ENCODE results near the gene FOXP1. TPM values are rescaled to one million over a fixed set of nuclear protein-coding genes. Genes with fewer than 3 reads are reported as not detected.

FOXP1 gene
- total RNA-seq, 2 experiments from 2014 or later = 144 to 152 TPM

DNA sequence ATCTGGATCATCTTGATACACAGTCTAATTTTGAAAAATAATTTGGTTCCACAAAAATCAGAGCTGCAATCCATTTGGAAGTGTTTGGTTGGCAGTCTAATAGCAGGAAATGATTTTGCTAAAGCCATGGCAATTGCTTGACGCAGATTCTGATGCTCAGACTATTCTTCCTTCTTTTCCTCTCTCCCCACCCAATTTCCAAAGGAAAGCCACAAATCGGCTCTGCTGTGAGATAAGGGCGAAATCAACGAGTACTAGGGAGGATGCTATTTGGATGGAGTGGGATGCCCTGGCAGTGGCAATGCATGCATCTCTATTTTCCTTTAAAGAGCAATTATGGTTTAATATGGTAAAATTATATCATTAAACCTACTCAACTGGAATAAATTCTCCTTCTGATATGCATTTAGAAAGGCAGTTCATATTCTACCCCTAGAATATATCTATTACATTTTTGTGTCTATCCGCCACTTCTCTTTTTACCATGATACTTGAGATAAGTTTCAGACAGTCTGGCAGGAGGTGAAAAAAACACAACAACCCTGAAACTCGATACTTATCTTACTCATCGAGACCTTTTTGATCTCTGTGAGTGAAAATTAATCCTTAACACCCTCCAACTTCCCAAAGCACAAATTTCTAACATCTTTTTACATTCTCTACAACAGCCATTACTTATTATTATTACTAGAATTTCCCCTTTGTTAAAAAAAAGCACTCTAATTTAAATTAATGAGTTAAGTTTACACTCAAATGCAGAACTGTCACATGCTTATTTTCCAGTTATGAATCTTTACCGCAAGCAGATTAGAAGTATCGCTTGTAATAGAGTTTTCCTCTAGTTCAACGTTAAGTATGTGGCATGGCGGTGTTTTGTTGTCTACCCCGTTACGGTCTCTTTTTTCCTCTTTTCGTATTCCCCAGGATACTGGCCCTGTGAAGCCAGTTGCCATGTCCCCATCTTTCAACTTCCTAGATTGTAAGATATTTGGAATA lies 433.3 kb downstream of the FOXP1 start:
- POLR2A ChIA-PET = no interaction called here

DNA sequence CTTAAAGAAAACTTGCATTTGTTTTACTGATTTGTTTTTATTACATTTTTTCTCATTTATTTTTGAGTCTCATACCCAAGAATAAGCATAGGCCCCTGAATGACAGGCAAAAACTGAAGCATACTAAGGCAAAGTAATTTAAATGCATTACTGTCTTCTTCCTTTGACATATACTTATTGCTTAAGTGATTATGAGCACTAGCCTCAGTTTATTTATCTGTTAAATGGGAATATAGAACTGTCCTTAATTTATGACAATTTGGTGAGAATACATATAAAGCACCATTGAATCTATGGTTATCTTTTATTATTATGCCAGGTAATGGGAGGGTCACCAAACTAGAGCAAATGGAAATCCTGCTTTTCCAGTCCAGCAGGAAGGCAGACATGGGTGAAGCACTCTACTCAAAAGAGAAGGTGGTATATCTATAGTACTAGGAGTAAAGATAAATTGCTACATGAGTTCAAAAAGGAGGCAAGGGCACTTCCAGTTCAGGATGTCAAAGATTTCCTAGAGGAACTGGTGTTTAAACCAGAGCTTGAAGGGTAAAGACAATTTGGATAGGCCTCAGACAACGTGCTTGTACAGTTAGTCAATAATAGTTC lies 435.0 kb downstream of the FOXP1 start:
- ChIA-PET CTCF (no interaction called here), POLR2A (no interaction called here)

More for the DNA sequence above, 433.3 kb downstream of the FOXP1 start:
- CTCF ChIA-PET = no interaction called here

GRCh38 chr3:71146673-71147072 lies 436.9 kb downstream of the FOXP1 start:
- CTCF ChIA-PET = no interaction called here

DNA sequence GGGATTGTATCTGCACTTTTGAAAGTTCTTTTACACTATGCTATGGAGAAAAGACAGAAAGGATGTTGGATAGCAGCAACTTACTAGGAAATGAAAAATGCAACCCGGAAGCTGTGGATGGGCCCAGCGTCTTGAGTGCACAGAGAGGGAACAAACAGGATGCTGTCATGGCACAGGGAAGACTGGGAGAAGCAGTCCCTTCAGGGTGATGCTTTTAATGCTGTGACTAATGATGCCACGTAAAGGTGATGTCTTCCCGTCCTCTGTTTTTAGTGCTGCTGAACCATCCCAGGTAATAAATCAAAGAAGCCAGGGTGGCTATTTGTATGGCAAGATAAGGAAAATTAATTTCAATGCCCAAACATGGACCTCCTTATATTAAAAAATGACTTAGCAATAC lies 437.6 kb downstream of the FOXP1 start:
- ChIA-PET CTCF (no interaction called here), POLR2A (no interaction called here)

More at GRCh38 chr3:71146673-71147072, 436.9 kb downstream of the FOXP1 start:
- POLR2A ChIA-PET = no interaction called here

- ChIA-PET CTCF (no interaction called here), POLR2A (no interaction called here)
Measured at GRCh38 chr3:71144525-71145253, 438.8 kb downstream of the FOXP1 start.

GRCh38 chr3:71143493-71143892 lies 440.0 kb downstream of the FOXP1 start:
- ChIA-PET CTCF (no interaction called here), POLR2A (no interaction called here)

DNA sequence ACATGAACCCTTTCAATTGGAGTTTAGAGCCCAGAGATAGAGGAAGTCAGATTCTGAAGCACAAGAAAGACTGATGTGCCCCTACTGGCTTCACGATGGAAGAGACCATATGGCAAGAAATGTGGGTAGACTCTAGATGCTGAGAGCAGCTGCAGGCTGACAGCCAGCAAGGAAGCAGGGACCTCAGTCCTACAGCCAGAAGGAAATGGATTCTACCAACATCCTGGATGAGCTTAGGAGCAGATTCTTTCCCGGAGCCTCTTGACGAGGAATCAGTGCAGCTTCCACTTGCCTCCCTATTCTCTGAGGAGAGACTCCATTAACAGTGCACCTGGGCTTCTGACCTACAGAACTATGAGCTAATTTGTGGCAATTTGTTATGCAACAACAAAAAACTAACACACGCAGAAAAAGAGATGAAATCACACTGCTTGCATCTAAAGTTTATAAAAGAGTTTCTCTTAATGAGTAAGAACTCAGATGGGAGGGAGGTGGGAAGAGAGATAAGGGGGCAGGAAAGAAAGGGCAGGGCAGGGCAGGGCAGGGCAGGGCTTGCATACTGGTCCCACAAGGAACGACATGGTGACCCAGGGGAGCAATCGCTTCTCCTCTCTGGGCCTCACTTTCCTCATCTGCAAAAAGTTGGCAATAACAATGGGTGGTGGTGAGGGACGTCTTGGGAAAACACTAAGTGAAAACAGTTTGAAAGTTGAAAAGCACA lies 440.9 kb downstream of the FOXP1 start:
- ChIA-PET CTCF (no interaction called here), POLR2A (no interaction called here)

DNA sequence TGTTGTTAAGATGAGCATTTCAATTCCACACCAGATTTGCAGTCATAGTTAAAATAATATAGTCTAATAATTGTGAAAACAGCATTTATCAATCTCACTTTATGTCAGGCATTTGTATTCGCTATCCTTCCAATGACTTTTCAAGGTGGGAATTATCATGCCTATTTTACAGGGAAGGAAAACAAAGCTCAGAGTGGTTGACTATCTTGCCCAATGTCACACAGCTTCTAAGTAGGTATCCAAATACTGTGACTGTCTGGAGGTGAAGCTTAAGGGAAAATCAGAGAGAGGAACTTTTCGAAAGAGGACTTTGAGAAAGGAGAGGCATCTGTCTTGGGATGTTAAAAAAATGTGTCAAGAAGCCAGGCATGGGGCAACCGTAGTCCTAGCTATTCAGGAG lies 443.1 kb downstream of the FOXP1 start:
- CTCF ChIA-PET = no interaction called here
- POLR2A ChIA-PET = no interaction called here

DNA sequence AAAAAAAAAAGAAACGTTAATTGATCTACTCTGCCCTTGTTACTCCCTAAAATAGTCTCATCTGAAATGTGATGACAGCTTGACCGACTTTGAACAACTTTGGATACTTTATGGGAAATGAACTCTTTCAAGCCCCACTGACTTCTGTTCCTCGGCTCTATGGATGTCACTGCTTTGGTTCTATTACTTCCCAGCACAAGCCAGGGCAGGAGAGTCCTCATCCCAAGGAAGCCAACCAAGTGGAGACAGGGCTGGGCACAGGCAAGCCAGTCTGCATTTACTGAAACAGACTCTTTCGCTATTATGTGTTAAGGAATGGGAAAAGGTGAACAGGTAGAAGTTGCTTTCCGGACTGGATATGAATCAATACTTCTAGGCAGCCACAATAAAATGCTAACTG lies 444.0 kb downstream of the FOXP1 start:
- ChIA-PET POLR2A (no interaction called here), CTCF (no interaction called here)

GRCh38 chr3:71138410-71138809 lies 445.1 kb downstream of the FOXP1 start:
- POLR2A ChIA-PET = no interaction called here
- CTCF ChIA-PET = no interaction called here

DNA sequence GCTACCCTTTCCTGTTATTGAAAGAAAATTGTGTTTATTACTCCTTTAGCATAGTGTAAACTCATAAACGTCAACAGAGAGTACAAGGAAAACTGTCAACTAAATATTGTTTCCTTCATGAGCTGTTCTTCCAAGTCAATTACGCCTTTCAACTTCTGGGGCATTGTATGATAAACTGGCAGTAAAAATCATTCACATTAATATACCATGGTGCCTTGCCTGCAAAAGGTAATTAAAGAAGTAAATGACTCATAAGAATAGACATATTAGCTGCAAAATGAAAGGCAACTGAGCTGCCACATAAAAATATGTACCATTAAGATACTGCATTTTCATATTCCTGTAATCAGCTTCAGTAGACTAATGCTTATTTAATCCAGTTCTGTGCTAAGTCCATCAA lies 447.3 kb downstream of the FOXP1 start:
- POLR2A ChIA-PET = no interaction called here
- CTCF ChIA-PET = interaction anchor here (0.6 to 1.0 kb wide), 2 partner anchors 30 to 209 kb away, joined by 3 to 4 read pairs; no protein-coding TSS in a partner anchor

DNA sequence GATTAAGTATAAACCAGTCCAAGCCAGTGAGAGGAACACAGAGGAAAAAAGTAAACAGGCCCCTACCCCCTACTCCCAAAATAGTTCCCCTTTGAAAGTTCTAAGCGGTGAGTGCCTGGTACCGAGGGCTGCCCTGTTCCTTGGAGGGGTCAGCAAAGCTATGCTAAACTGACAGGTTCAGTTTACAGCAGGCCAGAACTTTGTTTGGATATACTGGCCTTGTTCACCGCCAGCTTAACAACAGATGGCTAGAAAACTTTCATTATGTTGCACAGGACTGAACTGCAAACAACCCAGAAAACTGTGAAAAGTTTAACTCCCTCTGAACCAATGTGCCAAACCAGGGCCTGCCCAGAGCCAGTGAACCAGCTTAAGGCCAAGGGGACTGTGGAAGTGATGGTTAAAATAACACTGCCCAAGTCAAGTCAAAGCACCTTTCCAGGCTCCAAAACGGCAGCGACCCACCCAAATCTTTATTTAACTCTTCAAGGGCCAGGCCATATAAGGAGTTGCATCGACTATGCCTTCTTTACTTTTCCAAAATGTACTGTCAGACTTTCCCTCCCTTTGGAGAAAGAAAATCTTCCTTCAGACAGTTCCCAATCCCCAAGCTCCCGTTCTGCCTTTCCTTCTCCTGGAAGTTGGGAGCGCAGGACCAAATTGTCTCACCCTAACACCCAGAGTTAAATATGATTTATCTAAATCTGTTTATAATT lies 448.0 kb downstream of the FOXP1 start:
- ChIA-PET POLR2A (no interaction called here), CTCF (interaction anchor here (1.0 kb wide), 1 partner anchor 29 kb away, joined by 4 read pairs; no protein-coding TSS in a partner anchor)

- POLR2A ChIA-PET = no interaction called here
- CTCF ChIA-PET = no interaction called here
Measured at GRCh38 chr3:71134521-71134920, 449.0 kb downstream of the FOXP1 start.

DNA sequence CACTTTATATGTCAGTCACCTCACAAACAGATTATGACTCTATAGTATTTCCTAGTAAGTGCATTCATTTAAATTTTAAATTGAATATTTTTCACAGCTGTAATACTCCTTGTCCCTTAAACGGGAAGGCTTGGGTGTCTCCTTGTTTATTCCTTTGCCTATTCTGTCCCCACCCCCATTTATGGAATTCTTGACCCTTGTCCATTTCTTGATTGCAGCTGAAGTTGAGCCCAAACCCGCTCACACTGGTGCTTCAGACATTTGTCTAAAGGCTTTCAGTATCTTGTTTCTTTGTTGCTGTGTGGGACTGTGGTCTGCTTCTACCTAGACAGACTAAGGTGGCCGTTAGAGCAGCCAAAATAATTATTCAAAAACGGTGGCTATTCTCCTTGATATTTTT lies 449.7 kb downstream of the FOXP1 start:
- ChIA-PET CTCF (interaction anchor here (0.8 kb wide), 1 partner anchor 87 kb away, joined by 3 read pairs; no protein-coding TSS in a partner anchor), POLR2A (no interaction called here)

DNA sequence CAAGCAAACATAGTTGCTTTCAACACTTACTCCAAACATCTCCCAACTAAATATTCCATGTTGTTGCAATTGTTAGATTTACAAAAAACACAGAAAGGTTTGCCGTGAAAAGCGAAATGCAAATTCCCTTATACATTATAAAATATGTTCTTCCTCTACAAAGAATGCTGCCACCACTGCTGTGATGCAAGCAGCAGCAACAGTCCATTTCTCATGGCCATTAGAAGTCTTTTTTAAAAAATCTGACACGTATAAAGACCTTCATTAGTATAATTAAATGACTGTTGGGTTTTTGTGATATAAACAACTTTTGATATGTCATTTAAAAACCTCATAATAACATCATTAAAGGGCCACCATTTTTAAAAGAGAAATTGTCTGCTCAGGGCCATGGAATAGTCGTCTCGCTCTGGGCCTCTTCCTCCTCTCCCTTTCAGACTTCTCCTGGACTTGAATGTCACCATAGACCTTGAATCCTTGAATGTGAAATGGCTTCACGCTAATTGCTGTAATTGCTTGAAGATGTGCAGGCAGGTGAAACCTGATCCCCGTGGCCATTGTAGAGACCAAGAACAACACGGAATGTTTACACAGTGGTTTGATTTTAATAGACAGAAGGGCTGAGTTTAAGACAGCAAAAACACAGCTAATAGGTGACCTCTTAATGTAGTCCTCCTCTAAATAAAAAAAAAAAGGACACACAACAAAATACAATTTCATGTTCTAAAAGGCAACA lies 450.4 kb downstream of the FOXP1 start:
- ChIA-PET POLR2A (no interaction called here), CTCF (interaction anchor here (0.8 to 1.6 kb wide), 2 partner anchors 19 to 86 kb away, joined by 3 read pairs; no protein-coding TSS in a partner anchor)

DNA sequence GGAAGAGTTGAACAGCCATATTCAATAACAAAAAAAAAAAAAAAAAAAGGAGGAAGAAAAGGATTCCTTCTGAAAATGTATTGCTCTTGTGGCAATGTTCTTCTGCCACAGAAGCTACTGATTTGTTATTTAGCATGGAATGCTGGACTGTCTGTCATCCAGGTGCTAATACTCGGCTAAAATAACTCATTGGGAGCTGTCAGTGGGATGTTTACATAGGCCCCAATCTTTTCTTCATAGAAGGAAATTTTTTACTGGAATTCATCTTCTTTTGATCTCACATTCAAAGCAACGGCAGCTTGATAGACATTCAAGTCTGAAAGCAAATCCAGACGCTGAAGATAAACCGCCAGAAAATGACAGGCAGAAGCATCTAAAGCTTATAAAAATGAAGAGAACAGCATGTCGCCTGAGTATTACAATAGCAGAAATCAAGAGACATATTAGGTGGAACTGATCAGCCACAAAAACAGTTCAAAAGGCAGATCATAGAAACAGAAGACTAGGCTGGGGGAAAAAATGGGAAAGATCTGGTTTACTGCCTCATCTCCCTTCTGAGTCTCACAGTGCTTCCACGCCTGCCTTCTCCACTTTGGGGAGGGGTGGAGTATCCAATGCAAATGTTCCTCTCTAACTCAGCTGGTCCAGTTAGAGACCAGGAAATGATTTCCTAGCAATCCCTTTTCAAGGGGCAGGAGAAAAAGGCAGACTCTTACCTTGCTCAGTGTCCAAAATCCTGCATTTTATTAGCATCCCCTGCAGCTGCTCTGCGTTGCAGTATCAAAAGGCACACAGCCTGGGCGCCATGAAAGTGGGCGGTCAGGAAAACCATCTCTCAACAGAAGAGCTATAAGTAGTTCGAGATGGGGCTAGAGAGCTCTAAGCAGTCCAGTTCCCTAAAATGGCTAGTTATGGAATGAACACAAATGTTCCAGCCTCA lies 451.9 kb downstream of the FOXP1 start:
- POLR2A ChIA-PET = interaction anchor here (0.7 kb wide), 1 partner anchor 89 kb away, joined by 3 read pairs; no protein-coding TSS in a partner anchor

More for the DNA sequence above, 451.9 kb downstream of the FOXP1 start:
- CTCF ChIA-PET = interaction anchor here (0.6 to 1.6 kb wide), 4 partner anchors 21 to 619 kb away, joined by 3 to 4 read pairs (median 3); no protein-coding TSS in a partner anchor

All from activated CD8-positive, alpha-beta memory T cell treated with anti-CD3 and anti-CD28 coated beads for 36 hours (primary cell).